ENCODE data around the gene COA1.

DNA sequence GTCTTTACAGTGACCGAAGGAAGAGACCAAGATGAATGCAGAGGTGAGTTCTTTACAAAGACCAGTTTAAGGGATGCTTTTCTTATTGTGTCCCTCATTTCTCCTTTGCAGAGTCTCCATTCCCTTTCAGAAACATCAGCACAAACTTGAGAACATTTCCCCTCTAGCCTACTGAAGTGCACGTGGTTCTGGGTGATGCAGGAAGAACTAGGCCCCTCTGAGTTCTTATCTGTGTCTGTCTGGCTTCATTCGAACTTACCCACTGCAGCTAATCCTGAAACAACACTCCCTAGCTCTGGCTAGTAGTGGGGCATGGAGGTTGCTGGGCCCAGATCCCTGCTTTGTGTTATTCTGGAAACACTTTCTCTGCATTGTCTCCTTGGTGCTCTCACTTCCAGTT is 41.8 kb upstream of the COA1 start:
- TF ChIP-seq EZH2 (IDR thresholded peaks at IDR 0.05; ENCODE audit: borderline replicate concordance, insufficient read depth, low read depth, low read length, poor library complexity, severe bottlenecking), result no peak
- TF ChIP-seq, protein P1, sequence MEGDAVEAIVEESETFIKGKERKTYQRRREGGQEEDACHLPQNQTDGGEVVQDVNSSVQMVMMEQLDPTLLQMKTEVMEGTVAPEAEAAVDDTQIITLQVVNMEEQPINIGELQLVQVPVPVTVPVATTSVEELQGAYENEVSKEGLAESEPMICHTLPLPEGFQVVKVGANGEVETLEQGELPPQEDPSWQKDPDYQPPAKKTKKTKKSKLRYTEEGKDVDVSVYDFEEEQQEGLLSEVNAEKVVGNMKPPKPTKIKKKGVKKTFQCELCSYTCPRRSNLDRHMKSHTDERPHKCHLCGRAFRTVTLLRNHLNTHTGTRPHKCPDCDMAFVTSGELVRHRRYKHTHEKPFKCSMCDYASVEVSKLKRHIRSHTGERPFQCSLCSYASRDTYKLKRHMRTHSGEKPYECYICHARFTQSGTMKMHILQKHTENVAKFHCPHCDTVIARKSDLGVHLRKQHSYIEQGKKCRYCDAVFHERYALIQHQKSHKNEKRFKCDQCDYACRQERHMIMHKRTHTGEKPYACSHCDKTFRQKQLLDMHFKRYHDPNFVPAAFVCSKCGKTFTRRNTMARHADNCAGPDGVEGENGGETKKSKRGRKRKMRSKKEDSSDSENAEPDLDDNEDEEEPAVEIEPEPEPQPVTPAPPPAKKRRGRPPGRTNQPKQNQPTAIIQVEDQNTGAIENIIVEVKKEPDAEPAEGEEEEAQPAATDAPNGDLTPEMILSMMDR (IDR thresholded peaks at IDR 0.05), result no peak
